HepG2 (cell line): ENCODE data around the gene PCBD2. TPM values are rescaled to one million over a fixed set of nuclear protein-coding genes. Genes with fewer than 3 reads are reported as not detected.

Experiments
- ARID4A ChIP-seq: sonication (generic); formaldehyde crosslinking; IDR thresholded peaks from 2 replicates; pipeline ENCODE4 v1.5.0; 2020; ENCODE audit warnings: mild to moderate bottlenecking, missing genetic modification reagents, borderline replicate concordance
- CBX2 ChIP-seq, 2 experiments: fragments of 200-600 bp in 1 of 2; sonication (generic); formaldehyde crosslinking in 1 of 2; IDR thresholded peaks; 2 replicates each; pipeline versions ENCODE4 v1.7.0 to v1.8.1; 2018 to 2022; ENCODE audit warnings: low read depth in 2 of 2, low read length in 1 of 2, mild to moderate bottlenecking in 1 of 2, missing genetic modification reagents in 1 of 2
- CC2D1A ChIP-seq: sonication (generic); formaldehyde crosslinking; IDR thresholded peaks from 2 replicates; pipeline ENCODE4 v1.8.1; 2023; ENCODE audit warnings: mild to moderate bottlenecking, missing genetic modification reagents
- CREM ChIP-seq, 2 experiments: sonication (generic) in 1 of 2; formaldehyde crosslinking in 1 of 2; IDR thresholded peaks; 2 replicates each; pipeline versions ENCODE4 v1.4.0 to v1.6.1; 2016 to 2020; ENCODE audit warnings: antibody characterized with exemption in 1 of 2, mild to moderate bottlenecking in 1 of 2, missing genetic modification reagents in 1 of 2
- E2F5 ChIP-seq: sonication (generic); formaldehyde crosslinking; conservative IDR thresholded peaks from 2 replicates; pipeline ENCODE4 v1.4.0; 2020; ENCODE audit warnings: missing genetic modification reagents
- FOXP4 ChIP-seq: sonication (generic); formaldehyde crosslinking; IDR thresholded peaks from 2 replicates; pipeline ENCODE4 v1.4.0; 2020; ENCODE audit warnings: missing genetic modification reagents
- GMEB2 ChIP-seq: IDR thresholded peaks from 2 replicates; pipeline ENCODE4 v1.6.1; 2016; ENCODE audit warnings: missing biosample characterization, missing genetic modification reagents, low read depth
- LCORL ChIP-seq, 2 experiments: fragments of 450-650 bp in 1 of 2; sonication (generic) in 1 of 2; formaldehyde crosslinking in 1 of 2; IDR thresholded peaks; 2 replicates each; pipeline versions ENCODE4 v1.5.0 to v1.6.1; 2017 to 2020; ENCODE audit warnings: antibody characterized with exemption in 1 of 2, missing genetic modification reagents in 1 of 2
- MEIS1 ChIP-seq: sonication (generic); formaldehyde crosslinking; IDR thresholded peaks from 2 replicates; pipeline ENCODE4 v1.9.0; 2021; ENCODE audit warnings: mild to moderate bottlenecking, missing genetic modification reagents, moderate library complexity, borderline replicate concordance
- NCOR1 ChIP-seq: fragments of 200-600 bp; sonication (generic); IDR thresholded peaks from 2 replicates; pipeline ENCODE4 v1.7.0; 2017; ENCODE audit warnings: antibody characterized with exemption, low read length, borderline replicate concordance
- PHF5A ChIP-seq: IDR thresholded peaks from one replicate; pipeline ENCODE4 v1.6.1; 2018; ENCODE audit warnings: low read depth, missing genetic modification reagents; ENCODE audit not compliant: unreplicated experiment
- PREB ChIP-seq: sonication (generic); formaldehyde crosslinking; IDR thresholded peaks from 2 replicates; pipeline ENCODE4 v1.4.0; 2020; ENCODE audit warnings: missing genetic modification reagents
- SP1 ChIP-seq, 2 experiments: fragments of 450-650 bp in 1 of 2; sonication (generic) in 1 of 2; formaldehyde crosslinking in 1 of 2; IDR thresholded peaks; 2 replicates each; pipeline versions ENCODE4 v1.4.0 to v1.6.1; 2016 to 2020; ENCODE audit warnings: missing genetic modification reagents in 1 of 2
- TBX2 ChIP-seq: sonication (generic); formaldehyde crosslinking; IDR thresholded peaks from 2 replicates; pipeline ENCODE4 v1.5.0; 2020; ENCODE audit warnings: missing genetic modification reagents, mild to moderate bottlenecking, borderline replicate concordance
- ZBTB7A ChIP-seq: sonication (generic); formaldehyde crosslinking; IDR thresholded peaks from 2 replicates; pipeline ENCODE4 v1.8.0; 2022; ENCODE audit warnings: mild to moderate bottlenecking, missing genetic modification reagents
- ZFX ChIP-seq: sonication (generic); formaldehyde crosslinking; IDR thresholded peaks from 2 replicates; pipeline ENCODE4 v1.4.0; 2020; ENCODE audit warnings: mild to moderate bottlenecking, low read depth, missing genetic modification reagents, moderate library complexity
- ZNF607 ChIP-seq: sonication (generic); formaldehyde crosslinking; IDR thresholded peaks from 2 replicates; pipeline ENCODE4 v1.5.1; 2020; ENCODE audit warnings: missing genetic modification reagents, mild to moderate bottlenecking, borderline replicate concordance
- ZNF780A ChIP-seq: sonication (generic); formaldehyde crosslinking; IDR thresholded peaks from 2 replicates; pipeline ENCODE4 v1.8.0; 2022; ENCODE audit warnings: mild to moderate bottlenecking, missing genetic modification reagents, moderate library complexity
- ZSCAN25 ChIP-seq: sonication (generic); formaldehyde crosslinking; IDR thresholded peaks from 2 replicates; pipeline ENCODE4 v1.8.0; 2022; ENCODE audit warnings: mild to moderate bottlenecking, missing genetic modification reagents
- polyA plus RNA-seq, 8 experiments: library from polyadenylated mRNA; depleted of rRNA in 3 of 8; stranded (reverse) in 7 of 8; unstranded in 1 of 8; fragments of >200 nt; fragmentation: Illumina TruSeq in 4 of 8; extraction: Trizol in 4 of 8; gene quantifications; 2 replicates each; pipeline versions ENCODE4 v1.2.1 to v1.2.3, GENCODE V29; 2011 to 2016; ENCODE audit warnings: low read depth in 4 of 8, missing spikeins in 1 of 8, mixed read lengths in 1 of 8; ENCODE audit not compliant: insufficient read depth in 1 of 8
- total RNA-seq, 5 experiments: library from RNA; depleted of rRNA; stranded (reverse); fragments of >200 nt; fragmentation: Illumina TruSeq; extraction: Trizol; gene quantifications; 2 replicates each; pipeline ENCODE4 v1.2.3, GENCODE V29; 2016; ENCODE audit warnings: low read depth in 1 of 5

The PCBD2 gene
- total and polyA plus RNA-seq, 2 of the 13 experiments (the other 11 are each of a cell fraction or from before 2014, with no cell fraction given), result 5.5 to 12.0 TPM

- peak; percentile 32; the same call in 1 of the 2 replicates for TF ChIP-seq CREM (IDR thresholded peaks at IDR 0.05)
- no peak for TF ChIP-seq CREM (CRISPR knock-in tag; IDR thresholded peaks at IDR 0.05)
- no peak for TF ChIP-seq ZNF607 (CRISPR knock-in tag)
- TF ChIP-seq CBX2 (IDR thresholded peaks at IDR 0.05; ENCODE audit: low read depth, low read length), result no peak
- TF ChIP-seq CBX2 (CRISPR knock-in tag; IDR thresholded peaks at IDR 0.05; ENCODE audit: low read depth), result no peak
- no peak for TF ChIP-seq E2F5 (CRISPR knock-in tag)
- no peak for TF ChIP-seq SP1 (IDR thresholded peaks at IDR 0.05)
- TF ChIP-seq SP1 (CRISPR knock-in tag; IDR thresholded peaks at IDR 0.05), result no peak
- TF ChIP-seq ZSCAN25, result no peak
- no peak for TF ChIP-seq ZBTB7A (CRISPR knock-in tag)
- peak; percentile 75; the same call in 1 of the 2 replicates for TF ChIP-seq TBX2 (CRISPR knock-in tag)
- TF ChIP-seq NCOR1, result 0 out of 2 replicates have a peak, but pooled peaks have one; percentile 26
- TF ChIP-seq LCORL (IDR thresholded peaks at IDR 0.05), result no peak
- TF ChIP-seq LCORL (CRISPR knock-in tag; IDR thresholded peaks at IDR 0.05), result 0 out of 2 replicates have a peak, but pooled peaks have one; percentile 39
- TF ChIP-seq CC2D1A, result no peak
- TF ChIP-seq ZNF780A (CRISPR knock-in tag), result no peak
- TF ChIP-seq ZFX (CRISPR knock-in tag), result 0 out of 2 replicates have a peak, but pooled peaks have one; percentile 23
- TF ChIP-seq MEIS1 (CRISPR knock-in tag), result no peak
- TF ChIP-seq PHF5A (CRISPR knock-in tag), result no peak
- TF ChIP-seq FOXP4 (CRISPR knock-in tag), result peak; percentile 54
- TF ChIP-seq PREB (CRISPR knock-in tag), result no peak
- TF ChIP-seq ARID4A (CRISPR knock-in tag), result peak; percentile 24; the same call in 1 of the 2 replicates
- no peak for TF ChIP-seq GMEB2 (CRISPR knock-in tag)
Observed at GRCh38 chr5:134958755-134959154, 53.8 kb downstream of the PCBD2 start (continued).
